Ectodermal cell (in vitro differentiated cells): ENCODE measurements around the gene CFAP90.

Source experiments
- H3K27ac ChIP-seq: 2 replicates; pipeline ENCODE4 v1.7.0; 2013; ENCODE audit warnings: mild to moderate bottlenecking, low read depth, low read length; ENCODE audit not compliant: insufficient read depth, poor library complexity, severe bottlenecking
- H3K27me3 ChIP-seq: 2 replicates; pipeline ENCODE4 v1.7.0; 2013; ENCODE audit warnings: mild to moderate bottlenecking, low read length; ENCODE audit not compliant: insufficient read depth, control insufficient read depth, poor library complexity, severe bottlenecking
- H3K36me3 ChIP-seq: one replicate; pipeline ENCODE4 v1.7.0; 2013; ENCODE audit warnings: low read length; ENCODE audit not compliant: control insufficient read depth, insufficient read depth
- H3K4me1 ChIP-seq: one replicate; pipeline ENCODE4 v1.7.0; 2013; ENCODE audit warnings: low read length; ENCODE audit not compliant: control insufficient read depth, insufficient read depth
- H3K4me3 ChIP-seq: 2 replicates; pipeline ENCODE4 v1.7.0; 2013; ENCODE audit warnings: low read depth, low read length, control low read depth; ENCODE audit not compliant: insufficient read depth
- H3K9me3 ChIP-seq: 2 replicates; pipeline ENCODE4 v1.7.0; 2013; ENCODE audit warnings: mild to moderate bottlenecking, low read length, moderate library complexity; ENCODE audit not compliant: control insufficient read depth
- WGBS, 2 experiments: methylation state at CpG; one replicate each; pipeline ENCODE4 v1.1.7; 2013; ENCODE audit warnings: missing lambda C conversion rate in 2 of 2; 5-methylcytosine and 5-hydroxymethylcytosine counted together

CFAP90 gene

GRCh38 chr5:7828269-7828668 lies 22.7 kb downstream of the CFAP90 start:
- Histone ChIP-seq H3K27ac (no peak overlapping the region), H3K9me3 (no peaks in the 10 kb centered on the region), H3K36me3 (no peaks in the 10 kb centered on the region), H3K27me3 (no peaks in the 10 kb centered on the region), H3K4me3 (no peak overlapping the region), H3K4me1 (peaks cover 9% of the 10 kb centered on the region)
- 92% methylated on average over 10 of the region's 10 CpGs for WGBS, 2 experiments

GRCh38 chr5:7827610-7828009 lies 23.3 kb downstream of the CFAP90 start:
- no peaks in the 10 kb centered on the region for H3K9me3 ChIP-seq
- peaks cover 9% of the 10 kb centered on the region for H3K4me1 ChIP-seq
- 90 to 93% methylated on average over 6 of the region's 6 CpGs for WGBS, 2 experiments
- no peaks in the 10 kb centered on the region for H3K27me3 ChIP-seq
- no peak overlapping the region for H3K4me3 ChIP-seq
- no peak overlapping the region for H3K27ac ChIP-seq
- H3K36me3 ChIP-seq: no peaks in the 10 kb centered on the region

GRCh38 chr5:7825630-7826029 lies 25.3 kb downstream of the CFAP90 start:
- 95% methylated on average over 11 of the region's 11 CpGs for WGBS, 2 experiments
- no peak overlapping the region for H3K27ac ChIP-seq
- H3K9me3 ChIP-seq: no peaks in the 10 kb centered on the region
- H3K4me3 ChIP-seq: no peak overlapping the region
- H3K4me1 ChIP-seq: peaks cover 9% of the 10 kb centered on the region
- no peaks in the 10 kb centered on the region for H3K27me3 ChIP-seq
- no peaks in the 10 kb centered on the region for H3K36me3 ChIP-seq

- WGBS, 2 experiments: 96% methylated on average over 18 of the region's 18 CpGs
- Histone ChIP-seq H3K27ac (no peak overlapping the region), H3K4me1 (peaks cover 9% of the 10 kb centered on the region), H3K27me3 (no peaks in the 10 kb centered on the region), H3K9me3 (no peaks in the 10 kb centered on the region), H3K4me3 (no peak overlapping the region), H3K36me3 (no peaks in the 10 kb centered on the region)
These were observed 25.9 kb downstream of the CFAP90 start for GRCh38 chr5:7824995-7825394.

- Histone ChIP-seq H3K36me3 (no peaks in the 10 kb centered on the region), H3K9me3 (no peaks in the 10 kb centered on the region), H3K4me3 (no peak overlapping the region), H3K27me3 (no peaks in the 10 kb centered on the region), H3K27ac (no peak overlapping the region), H3K4me1 (peaks cover 9% of the 10 kb centered on the region)
- WGBS, 2 experiments: 88 to 91% methylated on average over 8 of the region's 8 CpGs
These were observed 27.3 kb downstream of the CFAP90 start for GRCh38 chr5:7823594-7823993.

- H3K4me3 ChIP-seq: no peak overlapping the region
- no peaks in the 10 kb centered on the region for H3K27me3 ChIP-seq
- 74 to 86% methylated on average over 3 of the region's 3 CpGs for WGBS, 2 experiments
These were observed 28.5 kb downstream of the CFAP90 start for GRCh38 chr5:7822449-7822848.

GRCh38 chr5:7816535-7816901 lies 34.4 kb downstream of the CFAP90 start:
- Histone ChIP-seq H3K4me1 (no peaks in the 10 kb centered on the region), H3K27me3 (no peaks in the 10 kb centered on the region), H3K36me3 (no peaks in the 10 kb centered on the region), H3K9me3 (no peaks in the 10 kb centered on the region), H3K27ac (no peak overlapping the region), H3K4me3 (no peak overlapping the region)
- WGBS, 2 experiments: 32 to 40% methylated on average over 9 of the region's 9 CpGs

More at GRCh38 chr5:7822449-7822848, 28.5 kb downstream of the CFAP90 start:
- Histone ChIP-seq H3K27ac (no peak overlapping the region), H3K9me3 (no peaks in the 10 kb centered on the region), H3K36me3 (no peaks in the 10 kb centered on the region), H3K4me1 (peaks cover 9% of the 10 kb centered on the region)

- Histone ChIP-seq H3K4me3 (no peak overlapping the region), H3K36me3 (no peaks in the 10 kb centered on the region), H3K27ac (no peak overlapping the region), H3K27me3 (no peaks in the 10 kb centered on the region), H3K9me3 (no peaks in the 10 kb centered on the region), H3K4me1 (no peaks in the 10 kb centered on the region)
- 16 to 17% methylated on average over 12 of the region's 12 CpGs for WGBS, 2 experiments
These were observed 34.9 kb downstream of the CFAP90 start for GRCh38 chr5:7815892-7816534.

- Histone ChIP-seq H3K9me3 (no peaks in the 10 kb centered on the region), H3K27ac (no peak overlapping the region), H3K4me3 (no peak overlapping the region), H3K4me1 (no peaks in the 10 kb centered on the region), H3K27me3 (no peaks in the 10 kb centered on the region), H3K36me3 (no peaks in the 10 kb centered on the region)
- WGBS, 2 experiments: 93 to 94% methylated on average over 10 of the region's 10 CpGs
These were observed 36.1 kb downstream of the CFAP90 start for GRCh38 chr5:7814816-7815215.

GRCh38 chr5:7813576-7813975 lies 37.4 kb downstream of the CFAP90 start:
- H3K27ac ChIP-seq: no peak overlapping the region
- no peaks in the 10 kb centered on the region for H3K27me3 ChIP-seq
- no peak overlapping the region for H3K4me3 ChIP-seq
- H3K9me3 ChIP-seq: no peaks in the 10 kb centered on the region
- no peaks in the 10 kb centered on the region for H3K36me3 ChIP-seq
- WGBS, 2 experiments: 88 to 93% methylated on average over 3 of the region's 3 CpGs
- H3K4me1 ChIP-seq: no peaks in the 10 kb centered on the region

- Histone ChIP-seq H3K4me1 (no peaks in the 10 kb centered on the region), H3K4me3 (no peak overlapping the region), H3K27ac (no peak overlapping the region), H3K9me3 (no peaks in the 10 kb centered on the region), H3K27me3 (no peaks in the 10 kb centered on the region), H3K36me3 (no peaks in the 10 kb centered on the region)
- WGBS, 2 experiments: 88 to 100% methylated on average over 2 of the region's 2 CpGs
These were observed 37.9 kb downstream of the CFAP90 start for GRCh38 chr5:7813007-7813406.
